Testis (tissue), 2 donors: Measurements from ENCODE around the gene RPS6KB1.

Experiments
- CTCF ChIP-seq, 3 experiments: fragments of 450-650 bp in 2 of 3; fragments of 200-600 bp in 1 of 3; sonication (generic) in 1 of 3; IDR thresholded peaks; one replicate each; pipeline ENCODE4 v1.5.1; 2016 to 2019; ENCODE audit warnings: antibody characterized with exemption in 3 of 3, mild to moderate bottlenecking in 2 of 3, moderate library complexity in 1 of 3
- POLR2A ChIP-seq: fragments of 450-650 bp; IDR thresholded peaks from one replicate; pipeline ENCODE4 v1.6.1; 2017; ENCODE audit warnings: antibody characterized with exemption, mild to moderate bottlenecking, moderate library complexity

GRCh38 chr17:59859444-59860025 is 33.4 kb upstream of the RPS6KB1 start:
- TF ChIP-seq CTCF (IDR thresholded peaks at IDR 0.05) (peak; percentile 37 to 46 (median 40)), POLR2A (no peak)
